ENCODE measurements around the gene ALDH5A1. TPM values are rescaled to one million over a fixed set of nuclear protein-coding genes. Genes with fewer than 3 reads are reported as not detected.

Gene ALDH5A1
- total RNA-seq, 1 donor from 2014 or later, result 12.9 TPM

DNA sequence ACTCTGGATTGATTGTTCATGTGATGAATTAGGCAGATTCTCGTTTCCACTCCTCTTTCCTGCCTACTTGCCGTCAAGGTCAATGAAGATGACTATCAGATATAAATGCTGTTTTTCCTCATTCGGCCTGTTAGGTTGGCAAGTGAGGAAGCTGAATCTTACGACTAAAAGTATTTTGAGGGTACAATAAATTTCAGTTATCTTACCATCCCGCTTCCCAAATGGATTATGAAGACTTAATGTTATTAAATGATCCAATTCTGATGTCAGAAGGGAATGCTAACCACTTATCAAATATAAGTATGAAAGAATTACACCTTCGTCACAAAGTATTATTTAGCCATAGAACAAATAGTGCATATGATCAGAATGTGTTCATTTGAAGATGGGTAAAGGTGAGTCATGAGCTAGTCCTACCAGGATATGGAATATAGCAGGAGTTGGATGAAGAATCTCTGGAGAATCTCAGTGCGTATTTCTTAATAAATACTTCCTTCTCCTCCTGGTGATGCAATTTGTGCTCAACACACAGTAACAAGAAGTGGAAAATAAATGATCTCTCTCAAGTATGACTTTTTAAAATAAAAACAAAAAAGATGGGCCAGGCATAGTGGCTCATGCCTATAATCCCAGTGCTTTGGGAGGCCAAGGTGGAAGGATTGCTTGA, 10.0 kb upstream of the ALDH5A1 start:
- peaks cover 1% of the 10 kb centered on the region for H3K36me3 Mint-ChIP-seq (ENCODE audit: low read depth)
- no peaks in the 10 kb centered on the region for H3K27me3 Mint-ChIP-seq (ENCODE audit: low read depth)
- no peak overlapping the region for H3K27ac Mint-ChIP-seq (ENCODE audit: unreplicated experiment)
- H3K4me1 Mint-ChIP-seq, result no peaks in the 10 kb centered on the region
- H3K9me3 Mint-ChIP-seq, result no peaks in the 10 kb centered on the region
- H3K4me3 Mint-ChIP-seq, result no peak overlapping the region
- no peak for DNase-seq (ENCODE audit: low read depth, low spot score)
- TF ChIP-seq, protein P1, sequence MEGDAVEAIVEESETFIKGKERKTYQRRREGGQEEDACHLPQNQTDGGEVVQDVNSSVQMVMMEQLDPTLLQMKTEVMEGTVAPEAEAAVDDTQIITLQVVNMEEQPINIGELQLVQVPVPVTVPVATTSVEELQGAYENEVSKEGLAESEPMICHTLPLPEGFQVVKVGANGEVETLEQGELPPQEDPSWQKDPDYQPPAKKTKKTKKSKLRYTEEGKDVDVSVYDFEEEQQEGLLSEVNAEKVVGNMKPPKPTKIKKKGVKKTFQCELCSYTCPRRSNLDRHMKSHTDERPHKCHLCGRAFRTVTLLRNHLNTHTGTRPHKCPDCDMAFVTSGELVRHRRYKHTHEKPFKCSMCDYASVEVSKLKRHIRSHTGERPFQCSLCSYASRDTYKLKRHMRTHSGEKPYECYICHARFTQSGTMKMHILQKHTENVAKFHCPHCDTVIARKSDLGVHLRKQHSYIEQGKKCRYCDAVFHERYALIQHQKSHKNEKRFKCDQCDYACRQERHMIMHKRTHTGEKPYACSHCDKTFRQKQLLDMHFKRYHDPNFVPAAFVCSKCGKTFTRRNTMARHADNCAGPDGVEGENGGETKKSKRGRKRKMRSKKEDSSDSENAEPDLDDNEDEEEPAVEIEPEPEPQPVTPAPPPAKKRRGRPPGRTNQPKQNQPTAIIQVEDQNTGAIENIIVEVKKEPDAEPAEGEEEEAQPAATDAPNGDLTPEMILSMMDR (conservative IDR thresholded peaks at IDR 0.05), result no peak

DNA sequence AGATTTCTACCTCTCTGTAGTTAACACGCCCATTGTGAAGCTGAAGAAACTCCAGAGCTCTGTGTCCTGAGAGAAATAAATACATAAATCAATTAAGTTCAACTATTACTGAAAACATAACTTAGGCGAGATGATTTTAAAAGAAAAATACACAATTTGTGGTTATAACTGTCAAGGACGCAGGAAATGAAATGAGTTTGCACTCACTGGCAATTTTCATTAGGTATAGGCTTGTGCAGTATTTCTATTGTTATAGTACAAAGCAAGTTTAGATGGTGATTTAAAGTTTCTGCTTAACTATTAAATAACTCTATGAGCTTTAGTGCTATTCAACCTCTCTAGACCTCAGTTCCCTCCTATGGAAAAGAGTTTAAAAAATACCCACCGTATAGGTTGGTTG, 8.7 kb upstream of the ALDH5A1 start:
- Mint-ChIP-seq H3K27ac (ENCODE audit: unreplicated experiment) (no peak overlapping the region), H3K36me3 (ENCODE audit: low read depth) (no peaks in the 10 kb centered on the region), H3K9me3 (no peaks in the 10 kb centered on the region), H3K4me3 (no peak overlapping the region), H3K27me3 (ENCODE audit: low read depth) (no peaks in the 10 kb centered on the region), H3K4me1 (no peaks in the 10 kb centered on the region)
- TF ChIP-seq, protein P1 (conservative IDR thresholded peaks at IDR 0.05), result no peak
- no peak for DNase-seq (ENCODE audit: low read depth, low spot score)

DNA sequence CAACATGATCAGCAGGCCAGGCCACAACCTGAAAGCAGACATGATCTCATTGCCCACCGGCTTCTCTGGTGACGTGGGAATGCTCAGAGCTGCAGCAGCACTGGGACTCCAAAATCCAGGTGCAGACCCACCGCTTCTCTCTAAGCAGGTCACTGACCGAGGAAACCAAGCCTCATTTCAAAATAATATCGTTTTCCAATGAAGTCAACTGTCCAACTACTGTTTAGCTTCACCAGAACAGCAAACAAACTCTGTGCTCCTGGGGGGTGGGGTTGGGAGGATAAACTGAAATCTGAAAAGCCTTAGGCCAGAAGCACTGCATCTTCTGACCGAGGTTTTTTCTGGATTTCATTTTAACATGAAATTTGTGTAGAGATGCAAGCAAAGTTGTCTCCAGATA, 5.3 kb upstream of the ALDH5A1 start, which contains the start of gene GPLD1:
TSS of gene GPLD1 (minus strand) at position 109 of the 400 bp plus-strand sequence. CDS start at position 42, 67 bp downstream.
- Mint-ChIP-seq H3K4me1 (peaks cover 6% of the 10 kb centered on the region), H3K9me3 (no peaks in the 10 kb centered on the region), H3K27me3 (ENCODE audit: low read depth) (no peaks in the 10 kb centered on the region), H3K27ac (ENCODE audit: unreplicated experiment) (no peak within 1 kb of the TSS), H3K36me3 (ENCODE audit: low read depth) (no peaks in the 10 kb centered on the region), H3K4me3 (no peak within 1 kb of the TSS)
- TF ChIP-seq, protein P1 (conservative IDR thresholded peaks at IDR 0.05), result no peak
- no peak for DNase-seq (ENCODE audit: low read depth, low spot score)

DNA sequence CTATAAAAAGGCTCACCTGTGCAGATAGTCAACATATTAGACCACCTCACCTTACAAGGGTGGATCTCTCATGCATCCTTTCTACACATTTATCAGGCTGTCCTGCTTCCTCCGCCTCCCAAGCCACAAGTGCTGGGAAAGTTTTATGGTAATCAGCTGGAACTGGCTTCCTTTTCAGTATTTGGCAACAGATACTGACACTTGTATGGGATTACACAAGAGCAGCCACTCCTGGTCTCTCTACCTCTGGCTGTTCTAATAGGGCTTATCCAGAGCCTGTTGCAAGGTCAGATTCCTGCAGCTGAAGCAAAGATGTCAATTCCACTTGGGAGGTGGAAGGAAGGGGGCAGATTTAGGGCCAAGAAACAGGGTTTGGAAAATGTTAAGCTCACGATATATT, 4.9 kb upstream of the ALDH5A1 start:
- Mint-ChIP-seq H3K9me3 (no peaks in the 10 kb centered on the region), H3K27ac (ENCODE audit: unreplicated experiment) (no peak overlapping the region), H3K4me1 (peaks cover 6% of the 10 kb centered on the region), H3K4me3 (no peak overlapping the region), H3K36me3 (ENCODE audit: low read depth) (no peaks in the 10 kb centered on the region), H3K27me3 (ENCODE audit: low read depth) (no peaks in the 10 kb centered on the region)
- DNase-seq (ENCODE audit: low read depth, low spot score), result no peak
- TF ChIP-seq, protein P1 (conservative IDR thresholded peaks at IDR 0.05), result no peak

DNA sequence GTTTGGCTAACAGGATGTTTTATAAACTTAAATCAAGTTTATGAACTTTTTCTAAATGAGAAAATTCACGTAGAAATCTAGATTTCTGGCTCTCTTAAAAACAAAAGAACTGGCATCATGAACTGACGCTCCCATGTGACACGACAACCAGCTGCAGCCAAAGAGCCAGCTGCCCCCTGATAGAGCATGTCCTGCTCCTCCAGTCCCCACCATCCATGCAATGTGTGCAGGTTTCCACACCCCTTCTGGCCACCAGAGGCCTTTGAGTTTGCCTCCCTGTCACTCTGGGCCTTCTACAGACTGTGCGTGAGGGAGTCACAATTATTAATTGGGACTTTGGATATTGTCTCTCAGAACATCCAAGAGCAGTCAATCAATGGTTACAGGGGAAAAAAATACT, 3.8 kb upstream of the ALDH5A1 start:
- no peaks in the 10 kb centered on the region for H3K36me3 Mint-ChIP-seq (ENCODE audit: low read depth)
- no peaks in the 10 kb centered on the region for H3K9me3 Mint-ChIP-seq
- no peak for DNase-seq (ENCODE audit: low read depth, low spot score)
- H3K27me3 Mint-ChIP-seq (ENCODE audit: low read depth), result no peaks in the 10 kb centered on the region
- peaks cover 11% of the 10 kb centered on the region for H3K4me1 Mint-ChIP-seq
- TF ChIP-seq, protein P1 (conservative IDR thresholded peaks at IDR 0.05), result no peak
- H3K27ac Mint-ChIP-seq (ENCODE audit: unreplicated experiment), result no peak overlapping the region
- H3K4me3 Mint-ChIP-seq, result no peak overlapping the region
